ENCODE data around the gene AFP.

Gene AFP

DNA sequence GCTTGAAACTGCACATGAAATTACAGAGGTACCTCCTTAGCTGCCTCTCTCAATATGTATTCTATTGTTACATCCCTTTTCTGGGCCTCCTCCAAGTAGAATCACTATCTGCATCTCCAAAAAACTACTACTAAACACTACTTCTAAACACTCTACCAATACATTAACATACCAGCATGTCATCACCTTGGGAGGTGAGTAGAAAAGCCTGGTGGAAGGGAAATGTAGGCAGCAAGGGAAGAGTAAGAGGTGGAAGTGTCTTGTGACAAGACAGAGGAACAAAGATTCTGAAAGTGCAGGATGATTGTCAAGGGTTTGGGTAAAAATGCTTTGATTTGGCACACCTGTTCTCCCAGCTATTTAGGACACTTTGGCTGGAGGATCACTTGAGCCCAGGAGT lies 49.1 kb downstream of the AFP start:
- TF ChIP-seq SIN3A (IDR thresholded peaks at IDR 0.05; ENCODE audit: borderline replicate concordance, insufficient read depth, low read length): no peak
- no peak for TF ChIP-seq FOXP2 (optimal IDR thresholded peaks at IDR 0.05; ENCODE audit: borderline replicate concordance, extremely low read depth, extremely low read length, insufficient read depth)
- no peak for TF ChIP-seq POLR2AphosphoS5 (IDR thresholded peaks at IDR 0.05; ENCODE audit: low read depth, low read length)
- TF ChIP-seq REST (IDR thresholded peaks at IDR 0.05; ENCODE audit: insufficient read depth in 1 of 2, low read depth in 2 of 2, low read length in 2 of 2): no peak
- no peak for TF ChIP-seq TAF1 (IDR thresholded peaks at IDR 0.05; ENCODE audit: borderline replicate concordance, insufficient read depth, low read length)

GRCh38 chr4:73485596-73485995 lies 49.6 kb downstream of the AFP start:
- TF ChIP-seq POLR2AphosphoS5 (IDR thresholded peaks at IDR 0.05; ENCODE audit: low read depth, low read length) (no peak), SIN3A (IDR thresholded peaks at IDR 0.05; ENCODE audit: borderline replicate concordance, insufficient read depth, low read length) (no peak), REST (IDR thresholded peaks at IDR 0.05; ENCODE audit: insufficient read depth in 1 of 2, low read depth in 2 of 2, low read length in 2 of 2) (no peak), FOXP2 (optimal IDR thresholded peaks at IDR 0.05; ENCODE audit: borderline replicate concordance, extremely low read depth, extremely low read length, insufficient read depth) (no peak), TAF1 (IDR thresholded peaks at IDR 0.05; ENCODE audit: borderline replicate concordance, insufficient read depth, low read length) (no peak)

- TF ChIP-seq FOXP2 (optimal IDR thresholded peaks at IDR 0.05; ENCODE audit: borderline replicate concordance, extremely low read depth, extremely low read length, insufficient read depth): no peak
- TF ChIP-seq TAF1 (IDR thresholded peaks at IDR 0.05; ENCODE audit: borderline replicate concordance, insufficient read depth, low read length): no peak
- no peak for TF ChIP-seq POLR2AphosphoS5 (IDR thresholded peaks at IDR 0.05; ENCODE audit: low read depth, low read length)
- no peak for TF ChIP-seq REST (IDR thresholded peaks at IDR 0.05; ENCODE audit: insufficient read depth in 1 of 2, low read depth in 2 of 2, low read length in 2 of 2)
- TF ChIP-seq SIN3A (IDR thresholded peaks at IDR 0.05; ENCODE audit: borderline replicate concordance, insufficient read depth, low read length): no peak
Observed at GRCh38 chr4:73486497-73486896, 50.5 kb downstream of the AFP start.

DNA sequence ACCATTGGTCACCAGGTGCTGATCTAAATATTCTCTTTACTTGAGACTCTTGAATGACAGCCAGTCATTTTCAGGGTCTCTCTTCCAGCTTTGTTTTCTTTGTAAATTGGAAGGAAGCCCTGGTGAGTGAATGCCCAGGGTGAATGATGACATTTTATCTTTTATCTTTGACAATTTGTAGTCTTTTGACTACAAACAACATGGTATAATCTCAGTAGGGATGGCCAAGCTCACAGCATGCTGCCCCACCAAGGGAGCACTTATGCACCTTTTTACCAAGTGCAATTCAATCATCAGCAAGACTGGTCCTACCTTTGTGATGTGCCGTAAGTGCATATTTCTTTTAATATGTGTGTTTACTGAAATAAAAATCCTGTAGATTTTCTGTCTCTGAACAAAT lies 51.2 kb downstream of the AFP start:
- TF ChIP-seq REST (IDR thresholded peaks at IDR 0.05; ENCODE audit: insufficient read depth in 1 of 2, low read depth in 2 of 2, low read length in 2 of 2): no peak
- TF ChIP-seq FOXP2 (optimal IDR thresholded peaks at IDR 0.05; ENCODE audit: borderline replicate concordance, extremely low read depth, extremely low read length, insufficient read depth): no peak
- no peak for TF ChIP-seq TAF1 (IDR thresholded peaks at IDR 0.05; ENCODE audit: borderline replicate concordance, insufficient read depth, low read length)
- no peak for TF ChIP-seq SIN3A (IDR thresholded peaks at IDR 0.05; ENCODE audit: borderline replicate concordance, insufficient read depth, low read length)
- no peak for TF ChIP-seq POLR2AphosphoS5 (IDR thresholded peaks at IDR 0.05; ENCODE audit: low read depth, low read length)
